AG04450 (cell line): ENCODE data around the gene GUCY1A2. TPM values are rescaled to one million over a fixed set of nuclear protein-coding genes. Genes with fewer than 3 reads are reported as not detected.

ENCODE experiments used
- CTCF ChIA-PET: fragments of 300-600, 350-600 bp; formaldehyde crosslinking; extraction: SDS; loops from one replicate; lab custom pipeline; 2022; ENCODE audit warnings: antibody characterized with exemption, inconsistent platforms; lab: Charles Lee
- POLR2A ChIA-PET: fragments of 350-600 bp; formaldehyde crosslinking; extraction: SDS; loops from one replicate; lab custom pipeline; 2021; ENCODE audit warnings: antibody characterized with exemption, inconsistent platforms; lab: Yijun Ruan, JAX
- DNase-seq: peaks from one replicate; pipeline ENCODE4 v3.0.0-alpha.2; 2011; ENCODE audit warnings: low read depth, low spot score
- H3K27ac ChIP-seq: one replicate; pipeline ENCODE4 v1.5.1; 2012; ENCODE audit warnings: low read depth, low read length, control low read depth
- H3K27me3 ChIP-seq: one replicate; pipeline ENCODE4 v1.6.0; 2012; ENCODE audit warnings: low read length; ENCODE audit not compliant: control insufficient read depth, insufficient read depth
- H3K4me3 ChIP-seq: 2 replicates; pipeline ENCODE4 v1.5.1; 2011; ENCODE audit warnings: mild to moderate bottlenecking, low read depth, low read length, control low read depth
- H3K9me3 ChIP-seq: 2 replicates; pipeline ENCODE4 v1.5.1; 2012; ENCODE audit warnings: low read length; ENCODE audit not compliant: control insufficient read depth, insufficient read depth
- polyA plus RNA-seq: library from polyadenylated mRNA; depleted of rRNA; stranded (reverse); fragments of >200 nt; gene quantifications from 2 replicates; pipeline ENCODE4 v1.2.3, GENCODE V29; 2011
- TF ChIP-seq, protein P1 (sequence below): IDR thresholded peaks from 2 replicates; pipeline ENCODE4 v1.5.1; 2011; ENCODE audit warnings: low read depth, low read length, control low read depth, inconsistent platforms

Gene GUCY1A2
- polyA plus RNA-seq, 1 experiment, result 0.04 TPM

DNA sequence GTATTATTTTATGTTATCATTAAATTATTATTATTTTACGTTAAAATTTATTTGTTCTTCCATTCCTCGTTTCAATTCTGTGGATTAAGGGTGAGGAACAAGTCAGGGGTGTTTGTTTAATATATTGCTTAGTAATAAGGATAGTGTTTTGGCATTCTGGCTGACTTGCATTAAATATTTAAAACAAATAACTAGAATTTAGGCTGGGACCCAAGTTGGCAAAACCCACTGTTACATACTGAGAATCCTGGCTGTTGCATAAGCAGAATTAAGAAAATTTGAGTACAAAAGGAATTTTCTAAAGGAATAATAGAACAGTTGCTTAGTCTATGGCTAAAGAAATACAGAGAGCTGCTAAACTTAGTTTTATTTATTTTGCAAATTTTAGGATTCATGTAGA lies 196.4 kb downstream of the GUCY1A2 start:
- H3K4me3 ChIP-seq, result no peak overlapping the region
- DNase-seq, result no peak
- TF ChIP-seq, protein P1, sequence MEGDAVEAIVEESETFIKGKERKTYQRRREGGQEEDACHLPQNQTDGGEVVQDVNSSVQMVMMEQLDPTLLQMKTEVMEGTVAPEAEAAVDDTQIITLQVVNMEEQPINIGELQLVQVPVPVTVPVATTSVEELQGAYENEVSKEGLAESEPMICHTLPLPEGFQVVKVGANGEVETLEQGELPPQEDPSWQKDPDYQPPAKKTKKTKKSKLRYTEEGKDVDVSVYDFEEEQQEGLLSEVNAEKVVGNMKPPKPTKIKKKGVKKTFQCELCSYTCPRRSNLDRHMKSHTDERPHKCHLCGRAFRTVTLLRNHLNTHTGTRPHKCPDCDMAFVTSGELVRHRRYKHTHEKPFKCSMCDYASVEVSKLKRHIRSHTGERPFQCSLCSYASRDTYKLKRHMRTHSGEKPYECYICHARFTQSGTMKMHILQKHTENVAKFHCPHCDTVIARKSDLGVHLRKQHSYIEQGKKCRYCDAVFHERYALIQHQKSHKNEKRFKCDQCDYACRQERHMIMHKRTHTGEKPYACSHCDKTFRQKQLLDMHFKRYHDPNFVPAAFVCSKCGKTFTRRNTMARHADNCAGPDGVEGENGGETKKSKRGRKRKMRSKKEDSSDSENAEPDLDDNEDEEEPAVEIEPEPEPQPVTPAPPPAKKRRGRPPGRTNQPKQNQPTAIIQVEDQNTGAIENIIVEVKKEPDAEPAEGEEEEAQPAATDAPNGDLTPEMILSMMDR, result no peak
- no peak overlapping the region for H3K27ac ChIP-seq
- no peaks in the 10 kb centered on the region for H3K9me3 ChIP-seq
- CTCF ChIA-PET, result no interaction called here
- H3K27me3 ChIP-seq, result no peaks in the 10 kb centered on the region
- POLR2A ChIA-PET, result no interaction called here

DNA sequence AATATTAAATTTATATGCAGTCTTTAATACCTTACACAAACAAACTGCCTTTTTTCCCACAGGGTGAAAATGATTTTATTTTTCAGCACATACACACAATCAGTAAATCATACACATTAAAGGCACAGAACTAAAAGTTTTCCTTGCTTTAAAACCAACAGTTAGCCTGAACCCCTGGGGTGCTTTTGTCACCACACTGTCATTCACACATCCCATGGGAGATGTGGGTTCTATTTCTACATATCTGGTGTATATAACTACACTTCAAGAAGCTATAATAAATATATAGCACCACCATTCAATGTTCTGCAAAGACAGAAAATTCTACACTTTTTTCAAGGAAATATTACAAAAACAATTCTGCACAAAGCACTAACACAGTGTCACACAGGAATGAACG lies 197.0 kb downstream of the GUCY1A2 start:
- Histone ChIP-seq H3K27me3 (no peaks in the 10 kb centered on the region), H3K9me3 (no peaks in the 10 kb centered on the region), H3K4me3 (no peak overlapping the region), H3K27ac (no peak overlapping the region)
- CTCF ChIA-PET, result no interaction called here
- POLR2A ChIA-PET, result no interaction called here
- TF ChIP-seq, protein P1, result no peak
- DNase-seq, result no peak

DNA sequence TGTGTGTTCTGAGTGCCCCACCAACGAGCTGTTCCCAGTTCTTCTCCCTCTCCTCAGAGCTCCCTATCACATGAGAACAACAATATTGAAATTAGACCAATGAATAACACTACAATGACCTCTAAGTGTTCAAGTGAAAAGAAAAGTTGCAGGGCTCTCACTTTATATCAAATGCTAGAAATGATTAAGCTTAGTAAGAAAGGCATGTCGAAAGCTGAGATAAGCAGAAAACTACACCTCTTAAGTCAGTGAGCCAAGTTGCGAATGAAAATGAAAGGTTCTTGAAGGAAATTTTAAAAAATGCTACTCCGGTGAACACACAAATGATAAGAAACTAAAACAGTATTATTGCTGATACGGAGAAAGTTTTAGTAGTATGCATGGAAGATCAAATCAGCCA lies 199.8 kb downstream of the GUCY1A2 start:
- TF ChIP-seq, protein P1, result no peak
- POLR2A ChIA-PET, result no interaction called here
- Histone ChIP-seq H3K27ac (no peak overlapping the region), H3K9me3 (no peaks in the 10 kb centered on the region), H3K4me3 (no peak overlapping the region), H3K27me3 (no peaks in the 10 kb centered on the region)
- DNase-seq, result no peak
- CTCF ChIA-PET, result interaction anchor here (0.9 kb wide), 1 partner anchor 9 kb away, joined by 3 read pairs; no protein-coding TSS in a partner anchor

DNA sequence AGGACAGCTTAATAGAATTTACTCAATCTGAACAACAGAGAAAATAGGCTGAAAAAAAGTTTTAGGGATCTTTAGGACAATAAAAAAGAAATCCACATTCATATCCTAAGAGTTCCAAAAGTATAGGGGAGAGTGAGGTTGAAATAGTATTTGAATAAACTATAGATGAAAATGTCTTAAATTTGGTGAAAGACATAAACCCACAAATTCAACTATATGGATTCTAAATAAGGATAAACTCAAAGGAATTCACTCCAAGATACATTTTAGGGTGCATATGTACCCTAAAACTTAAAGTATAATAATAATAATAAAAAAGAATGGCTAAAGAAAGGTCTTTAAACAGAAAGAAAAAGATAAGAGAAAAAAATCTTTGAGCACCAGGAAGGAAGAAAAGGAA lies 203.1 kb downstream of the GUCY1A2 start:
- POLR2A ChIA-PET, result no interaction called here
- TF ChIP-seq, protein P1, result no peak

DNA sequence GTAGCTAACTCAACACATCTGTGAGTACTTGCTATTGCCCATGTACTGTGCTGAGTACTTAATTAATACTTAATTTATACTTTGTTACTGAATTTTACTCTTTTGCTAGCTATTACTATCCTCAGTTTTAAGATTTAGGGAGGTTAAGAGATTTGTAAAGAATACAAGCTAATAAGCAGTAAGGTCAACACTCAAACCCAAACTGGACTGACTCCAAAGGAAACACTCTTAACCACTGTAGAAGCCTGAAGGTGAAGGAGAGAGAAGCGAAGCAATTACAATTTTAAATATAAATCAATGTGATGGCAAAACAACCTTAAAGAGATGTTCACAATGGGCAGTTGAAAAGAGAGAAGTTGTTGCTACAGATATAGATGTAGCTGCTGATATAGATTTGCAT lies 204.5 kb downstream of the GUCY1A2 start:
- ChIA-PET CTCF (no interaction called here), POLR2A (no interaction called here)
- Histone ChIP-seq H3K4me3 (no peak overlapping the region), H3K27me3 (no peaks in the 10 kb centered on the region), H3K9me3 (no peaks in the 10 kb centered on the region), H3K27ac (no peak overlapping the region)
- TF ChIP-seq, protein P1, result no peak
- no peak for DNase-seq

More for the DNA sequence above, 203.1 kb downstream of the GUCY1A2 start:
- H3K4me3 ChIP-seq, result no peak overlapping the region
- no peaks in the 10 kb centered on the region for H3K27me3 ChIP-seq
- DNase-seq, result no peak
- CTCF ChIA-PET, result no interaction called here
- H3K9me3 ChIP-seq, result no peaks in the 10 kb centered on the region
- H3K27ac ChIP-seq, result no peak overlapping the region
